HG02588 (cell line): ENCODE data around the gene FSCN2.

Source experiments
- ATAC-seq: cut with Tn5 transposase; IDR thresholded peaks from one replicate; pipeline ENCODE4 v1.9.1; 2021; ENCODE audit warnings: mild to moderate bottlenecking, moderate library complexity; ENCODE audit not compliant: unreplicated experiment

The FSCN2 gene

DNA sequence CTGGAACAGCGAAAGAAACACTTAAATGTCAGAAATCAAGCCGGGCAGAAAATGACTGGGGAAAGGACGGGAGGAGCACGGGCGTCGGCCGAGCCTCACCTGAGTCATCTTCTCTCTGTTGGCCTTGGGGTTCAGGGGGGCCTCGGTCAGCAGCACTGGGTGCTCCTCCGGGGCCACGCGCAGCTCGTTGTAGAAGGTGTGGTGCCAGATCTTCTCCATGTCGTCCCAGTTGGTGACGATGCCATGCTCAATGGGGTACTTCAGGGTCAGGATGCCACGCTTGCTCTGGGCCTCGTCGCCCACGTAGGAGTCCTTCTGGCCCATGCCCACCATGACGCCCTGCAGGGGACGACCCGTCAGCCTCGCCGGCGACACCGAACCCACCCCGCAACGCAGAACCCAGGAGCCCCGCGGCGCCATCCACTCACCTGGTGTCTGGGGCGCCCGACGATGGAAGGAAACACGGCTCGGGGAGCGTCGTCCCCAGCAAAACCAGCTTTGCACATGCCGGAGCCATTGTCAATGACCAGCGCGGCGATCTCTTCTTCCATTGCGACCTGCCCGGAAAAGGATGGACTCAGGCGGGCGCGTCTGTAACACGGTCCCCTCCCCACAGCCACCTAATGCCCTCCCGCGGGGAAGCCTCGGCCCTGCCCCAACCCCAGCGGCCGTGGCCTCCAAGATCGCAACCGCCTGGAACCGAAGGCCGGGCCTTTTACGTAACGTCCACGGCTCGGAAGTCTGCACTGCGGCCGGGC, 16.2 kb upstream of the FSCN2 start:
- ATAC-seq: peak; percentile 1

DNA sequence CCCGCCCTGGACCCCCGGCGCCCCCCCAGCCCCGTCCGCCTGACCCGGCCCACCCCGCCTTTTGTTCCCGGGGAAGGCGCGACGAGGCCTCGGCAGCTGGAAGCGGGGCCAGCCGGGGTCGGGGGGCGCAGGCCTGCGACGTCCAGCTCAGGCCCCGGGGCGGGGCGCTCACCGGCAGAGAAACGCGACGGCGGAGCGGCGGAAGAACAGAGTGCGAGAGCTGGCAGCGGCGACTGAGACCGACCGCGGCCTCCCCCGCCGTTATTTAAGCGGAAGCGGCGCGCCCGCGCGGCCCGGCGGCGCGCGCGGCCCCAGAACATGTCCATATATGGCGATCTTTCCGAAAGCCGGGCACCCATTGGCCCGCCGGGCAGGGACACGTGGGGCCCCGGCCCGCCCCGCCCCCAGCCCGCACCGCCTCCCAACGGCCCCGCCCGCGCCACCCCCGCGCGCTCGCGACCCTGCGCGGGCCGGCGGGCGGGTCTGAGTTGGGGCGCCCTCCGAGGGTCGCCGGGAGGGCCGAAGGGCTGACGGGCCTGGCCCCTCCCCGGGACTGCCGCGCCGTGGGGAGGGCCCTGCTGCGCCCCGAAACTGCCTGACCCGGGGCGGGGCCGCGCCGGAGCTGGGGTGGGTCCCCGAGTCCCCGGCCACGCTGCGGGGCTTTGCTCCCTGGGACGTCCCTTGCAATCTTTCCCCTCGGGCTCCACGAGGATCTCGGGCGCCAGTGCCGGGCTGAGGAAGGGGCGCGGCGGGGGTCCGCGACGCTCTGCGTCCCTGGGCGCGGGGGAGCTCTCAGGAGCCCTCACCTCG, 15.4 kb upstream of the FSCN2 start, which contains the start of gene ACTG1:
ACTG1 (minus strand) TSS at position 238 of the 810 bp plus-strand sequence. CDS start 445 bp downstream, outside the sequence.
- peak; percentile 38 for ATAC-seq

DNA sequence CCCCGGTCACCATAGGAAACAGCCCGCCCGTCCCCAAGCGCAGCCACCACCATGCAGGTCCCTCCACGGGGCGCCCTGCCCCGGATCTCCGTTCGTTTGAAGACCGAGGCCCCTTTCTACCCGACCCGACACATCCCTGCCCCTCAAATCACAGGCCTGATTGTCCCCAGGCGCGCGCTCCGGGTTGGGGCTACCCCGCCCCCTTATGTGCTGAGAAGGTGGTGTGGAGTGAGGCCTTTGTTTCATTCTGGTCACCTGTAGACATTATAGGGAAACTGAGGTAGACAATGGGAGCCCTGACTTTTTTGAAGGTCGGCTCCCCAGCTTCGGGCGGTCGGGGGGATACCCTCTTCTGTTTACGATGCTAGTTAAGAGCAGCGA, 14.8 kb upstream of the FSCN2 start:
- ATAC-seq: peak; percentile 1

DNA sequence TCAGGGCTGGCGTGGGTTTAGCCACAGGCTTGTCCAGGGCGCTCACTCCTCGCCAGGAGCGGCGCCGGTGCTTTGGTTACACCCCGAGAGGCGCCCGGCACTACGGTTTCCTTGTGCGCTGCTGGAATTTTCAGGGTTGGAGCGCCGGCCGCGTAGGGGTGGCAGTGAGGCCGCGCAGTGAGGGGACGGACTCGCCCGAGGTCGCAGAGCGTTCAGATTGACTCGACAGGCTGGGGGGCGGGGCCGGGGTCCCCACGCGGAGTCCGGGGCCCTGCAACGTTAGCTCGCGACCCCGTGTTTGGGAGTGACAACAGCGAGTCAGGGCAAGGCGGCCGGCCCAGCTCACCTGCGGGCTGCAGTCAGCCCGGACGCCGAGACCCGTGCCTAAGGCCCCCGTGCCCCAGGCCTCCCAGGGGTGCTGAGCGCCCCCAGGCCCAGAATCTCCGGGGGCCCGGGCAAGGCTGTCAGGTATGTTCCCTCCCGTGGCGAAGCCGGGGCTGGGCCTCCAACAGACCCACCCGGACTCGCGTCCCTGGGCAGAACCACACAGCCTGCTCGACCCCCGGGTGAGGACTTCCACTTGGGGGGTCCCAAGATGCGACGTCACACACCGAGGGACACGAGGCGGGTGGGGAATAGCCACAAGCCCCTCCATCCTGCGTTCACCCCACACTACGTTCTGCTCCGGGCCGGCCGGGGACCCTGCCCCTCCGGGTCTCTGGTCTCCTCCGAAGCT, 14.3 kb upstream of the FSCN2 start:
- ATAC-seq: no peak

DNA sequence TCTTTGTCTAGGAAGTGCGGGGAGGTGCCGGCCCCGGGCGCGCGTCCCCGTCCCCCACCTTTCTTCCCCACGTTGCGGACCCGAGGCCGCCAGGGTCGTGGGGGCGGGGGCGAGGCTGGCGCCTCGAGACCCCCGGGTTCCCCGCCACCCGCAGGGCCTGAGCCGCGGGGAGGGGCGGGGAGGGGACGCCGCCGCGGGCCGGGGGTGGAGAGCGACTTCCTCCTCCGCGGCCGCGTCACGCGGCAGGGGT, 13.8 kb upstream of the FSCN2 start:
- no peak for ATAC-seq

DNA sequence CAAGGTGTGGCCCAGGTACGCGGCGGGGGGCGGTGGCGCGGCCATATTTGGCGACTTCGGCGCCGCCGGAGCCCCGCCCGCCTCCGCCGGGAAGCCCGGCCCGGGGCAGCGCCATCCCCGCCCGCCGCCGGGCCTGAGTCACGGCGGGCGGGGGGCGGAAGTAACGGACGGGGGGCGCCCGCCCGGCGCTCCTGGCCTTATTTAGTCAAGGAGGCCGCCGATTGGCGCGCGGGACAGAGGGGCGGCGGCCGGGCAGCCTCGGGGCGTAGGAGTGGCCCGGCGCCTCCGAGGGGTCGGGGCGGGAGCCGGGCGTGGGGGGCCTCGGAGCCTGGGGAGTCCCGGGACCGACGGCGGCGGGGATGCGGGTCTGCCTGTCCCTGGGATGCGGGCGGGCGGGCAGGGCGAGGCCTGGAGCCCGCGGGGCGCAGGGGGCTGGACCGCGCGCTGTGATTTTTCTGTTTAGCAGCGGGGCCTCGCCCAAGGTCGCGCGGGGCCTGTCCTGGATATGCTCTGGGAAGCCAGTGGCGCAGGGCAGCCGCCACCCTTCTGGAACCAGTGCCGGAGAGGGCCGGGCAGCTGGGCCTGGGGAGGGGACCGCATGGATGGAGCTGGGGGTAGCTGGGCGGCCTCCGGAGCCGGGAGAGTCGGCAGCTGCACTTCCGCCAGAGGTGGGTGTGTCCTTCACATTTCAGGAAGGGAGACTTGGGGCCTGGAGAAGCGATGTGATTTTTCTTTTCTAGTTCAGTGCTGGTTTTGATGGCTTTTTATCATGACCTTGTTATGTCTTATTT, 13.2 kb upstream of the FSCN2 start:
- peak; percentile 17 for ATAC-seq

DNA sequence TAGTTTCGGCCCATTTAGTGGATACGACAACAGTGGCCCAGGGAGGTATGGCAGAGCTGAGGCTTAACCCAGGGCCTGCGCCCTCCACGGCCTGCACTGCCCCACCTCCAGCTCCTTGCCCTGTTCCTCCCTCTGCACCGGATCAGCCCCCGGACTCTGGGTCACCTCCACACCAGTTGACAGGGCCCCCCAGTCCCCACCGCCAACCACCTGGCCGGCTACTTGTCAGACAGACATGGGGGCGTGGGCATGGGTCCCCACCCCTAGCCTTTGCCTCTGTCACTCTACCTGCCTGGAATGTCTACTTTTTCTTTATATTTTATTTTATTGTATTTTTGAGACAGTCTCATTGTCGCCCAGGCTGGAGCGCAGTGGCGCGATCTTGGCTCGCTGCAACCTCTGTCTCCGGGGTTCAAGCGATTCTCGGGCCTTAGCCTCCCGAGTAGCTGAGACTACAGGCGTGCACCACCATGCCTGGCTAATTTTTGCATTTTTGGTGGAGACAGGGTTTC, 12.6 kb upstream of the FSCN2 start:
- ATAC-seq: no peak

DNA sequence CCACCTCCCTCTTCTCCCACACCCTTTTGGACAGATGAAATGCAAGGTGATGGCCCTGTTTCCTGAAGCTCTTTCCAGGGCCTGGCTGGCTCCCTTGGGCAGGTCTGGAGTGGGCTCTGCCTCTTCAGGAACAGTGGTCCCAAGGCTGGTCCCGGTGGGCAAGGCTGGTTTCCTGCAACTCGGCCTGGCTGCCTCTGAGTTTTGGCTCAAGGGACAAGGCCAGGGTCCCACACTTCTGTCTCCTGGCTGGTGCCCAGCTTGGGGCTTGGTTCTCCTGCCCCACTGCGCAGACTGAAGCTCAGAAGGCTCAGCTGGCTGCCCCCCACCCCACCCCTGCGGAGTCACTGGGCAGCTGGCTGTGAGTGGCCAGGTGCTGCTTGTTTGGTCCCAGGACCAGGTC, 11.7 kb upstream of the FSCN2 start:
- ATAC-seq: no peak

DNA sequence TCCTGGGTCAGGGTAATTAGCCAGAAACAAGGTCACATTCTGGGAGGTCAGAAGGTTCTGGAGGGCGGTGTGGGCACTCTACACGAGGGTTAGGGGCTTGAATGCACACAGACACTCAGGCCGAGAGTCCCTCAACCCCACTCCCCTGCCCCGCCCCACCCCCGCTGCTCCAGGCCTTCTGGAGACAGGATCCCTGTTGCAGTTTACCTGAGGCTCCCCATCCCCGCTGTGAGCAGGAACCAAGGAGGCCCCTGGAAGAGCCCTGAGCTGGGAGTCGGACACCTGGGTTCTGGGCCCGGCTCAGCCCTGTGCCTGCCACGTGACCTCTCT, 11.2 kb upstream of the FSCN2 start:
- ATAC-seq: no peak

DNA sequence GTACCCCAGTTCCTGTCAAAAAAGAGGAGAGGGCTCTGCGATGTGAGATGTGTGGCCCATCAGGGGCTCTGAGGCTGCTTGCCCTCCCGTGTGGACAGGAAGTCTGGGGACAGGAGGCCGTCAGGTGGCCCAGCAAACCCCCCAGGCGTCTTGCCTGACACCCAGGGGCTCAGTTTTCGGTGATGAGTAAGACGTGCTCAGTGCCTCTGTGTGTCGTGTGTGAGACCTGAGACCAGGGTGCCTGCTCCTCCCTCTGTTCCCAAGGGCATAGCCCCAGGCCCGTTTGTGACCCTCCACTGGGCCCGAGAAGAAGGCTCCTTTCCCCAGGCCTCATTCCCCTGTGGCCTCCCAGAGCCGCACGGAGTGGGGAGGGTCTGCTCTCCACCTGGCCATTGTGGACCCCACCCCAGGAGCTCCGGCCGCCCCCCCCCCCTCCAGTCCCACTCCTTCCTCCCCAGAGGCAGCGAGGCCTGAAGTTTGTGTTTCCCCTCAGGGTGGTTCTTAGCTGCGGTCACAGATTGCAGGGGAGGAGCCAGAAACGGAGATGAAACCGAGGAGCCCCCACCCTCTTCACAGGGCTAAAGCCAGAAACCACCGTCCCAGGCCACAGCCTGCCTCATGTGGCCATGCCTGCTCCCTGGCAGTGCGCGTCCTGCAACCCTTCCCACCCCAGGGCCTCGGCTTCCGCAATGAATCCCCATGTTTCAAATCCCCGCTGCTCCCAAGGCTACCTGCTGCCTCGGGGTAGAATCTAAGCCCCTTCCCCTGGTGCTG, 10.7 kb upstream of the FSCN2 start:
- ATAC-seq: no peak

DNA sequence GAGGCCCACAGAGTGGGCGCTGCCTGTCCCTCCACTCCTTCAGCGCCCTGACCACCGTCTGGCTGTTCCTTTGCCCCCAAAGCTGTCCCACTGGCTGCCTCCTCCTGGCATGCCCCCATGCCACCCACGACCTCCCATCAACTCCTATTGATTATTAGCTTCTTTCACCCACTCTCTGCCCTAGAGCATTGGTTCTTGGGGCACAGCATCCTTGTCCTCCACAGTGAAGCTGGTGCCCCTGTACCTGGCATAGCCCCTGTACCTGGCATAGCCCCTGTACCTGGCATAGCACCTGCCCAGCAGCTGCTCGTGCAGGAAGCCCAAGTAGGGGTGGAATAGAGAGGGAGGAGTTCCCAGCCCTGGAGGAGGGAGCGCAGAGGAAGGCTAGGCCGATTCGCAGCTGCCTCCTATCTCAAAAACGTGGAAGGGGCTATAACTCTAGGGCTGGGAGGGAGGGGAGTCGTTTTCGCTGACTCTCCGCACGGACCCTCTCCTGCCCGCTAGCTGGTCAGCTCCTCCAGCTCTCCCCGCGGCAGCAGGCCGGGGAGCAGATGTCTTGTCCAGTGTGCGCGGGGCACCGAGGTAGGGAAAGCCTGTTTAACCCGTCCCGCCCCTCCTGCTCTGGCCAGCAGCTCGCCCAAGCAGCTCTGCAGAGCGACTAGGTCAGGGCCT, 9.9 kb upstream of the FSCN2 start:
- ATAC-seq: no peak

DNA sequence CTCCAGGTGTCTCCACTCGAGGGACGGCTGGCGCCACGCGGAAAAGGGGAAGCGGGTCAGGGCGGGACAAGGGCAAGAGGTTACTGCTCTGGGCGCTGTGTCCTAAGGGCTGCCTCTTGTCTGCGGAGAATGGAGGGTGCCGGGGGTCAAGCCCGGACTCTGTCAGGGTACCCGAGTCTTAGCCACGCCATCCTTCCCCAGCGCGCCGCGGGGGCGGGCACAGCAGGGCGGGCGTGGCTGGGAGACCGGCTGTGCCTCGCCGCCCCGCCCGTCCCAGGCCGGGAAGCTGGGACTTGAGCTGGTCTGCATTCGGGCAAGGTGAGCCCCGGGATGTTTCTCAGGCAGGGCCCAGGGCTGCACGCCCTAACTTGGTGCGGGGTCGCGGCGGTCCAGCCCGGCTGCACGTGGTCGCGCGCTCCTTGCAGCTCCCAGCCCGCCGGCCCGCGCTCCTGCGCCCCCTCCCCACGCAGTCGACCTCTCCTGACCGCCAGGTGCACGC, 9.3 kb upstream of the FSCN2 start:
- no peak for ATAC-seq

DNA sequence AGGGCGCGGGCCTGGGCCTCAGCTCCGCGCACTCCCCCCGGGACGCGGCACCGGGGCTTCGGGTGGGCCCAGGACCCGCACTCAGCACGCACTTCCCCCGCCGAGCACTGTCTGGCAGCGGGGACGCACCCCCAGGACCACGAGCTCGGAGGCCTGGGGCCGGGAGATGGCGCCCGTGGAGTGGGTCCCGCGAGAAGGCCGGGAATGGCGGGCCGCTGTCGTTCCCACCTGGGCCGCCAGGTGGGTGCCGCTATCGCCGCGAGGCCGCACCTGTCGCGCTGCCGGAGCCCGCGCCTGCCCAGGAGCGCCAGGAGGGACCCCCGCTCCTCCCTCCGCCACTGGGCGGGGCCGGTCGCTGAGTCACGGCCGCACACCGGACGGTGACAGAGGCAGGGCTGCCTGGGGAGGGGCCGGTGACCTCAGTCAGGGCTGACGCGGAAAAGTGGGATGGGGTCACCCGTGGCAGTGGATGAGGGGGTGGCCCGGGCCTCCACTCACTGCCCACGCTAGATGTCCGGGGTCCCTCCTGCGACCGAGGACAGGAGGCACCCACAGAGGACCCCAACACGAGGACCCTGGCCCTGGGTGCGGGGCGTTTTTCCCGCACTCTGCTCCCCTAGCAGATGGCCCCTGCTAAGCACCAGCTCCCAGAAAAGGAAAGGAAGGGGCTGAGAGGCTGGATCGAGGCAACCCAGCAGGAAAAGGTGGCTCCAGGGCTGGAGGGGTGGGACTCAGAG, 8.7 kb upstream of the FSCN2 start:
- ATAC-seq: no peak

DNA sequence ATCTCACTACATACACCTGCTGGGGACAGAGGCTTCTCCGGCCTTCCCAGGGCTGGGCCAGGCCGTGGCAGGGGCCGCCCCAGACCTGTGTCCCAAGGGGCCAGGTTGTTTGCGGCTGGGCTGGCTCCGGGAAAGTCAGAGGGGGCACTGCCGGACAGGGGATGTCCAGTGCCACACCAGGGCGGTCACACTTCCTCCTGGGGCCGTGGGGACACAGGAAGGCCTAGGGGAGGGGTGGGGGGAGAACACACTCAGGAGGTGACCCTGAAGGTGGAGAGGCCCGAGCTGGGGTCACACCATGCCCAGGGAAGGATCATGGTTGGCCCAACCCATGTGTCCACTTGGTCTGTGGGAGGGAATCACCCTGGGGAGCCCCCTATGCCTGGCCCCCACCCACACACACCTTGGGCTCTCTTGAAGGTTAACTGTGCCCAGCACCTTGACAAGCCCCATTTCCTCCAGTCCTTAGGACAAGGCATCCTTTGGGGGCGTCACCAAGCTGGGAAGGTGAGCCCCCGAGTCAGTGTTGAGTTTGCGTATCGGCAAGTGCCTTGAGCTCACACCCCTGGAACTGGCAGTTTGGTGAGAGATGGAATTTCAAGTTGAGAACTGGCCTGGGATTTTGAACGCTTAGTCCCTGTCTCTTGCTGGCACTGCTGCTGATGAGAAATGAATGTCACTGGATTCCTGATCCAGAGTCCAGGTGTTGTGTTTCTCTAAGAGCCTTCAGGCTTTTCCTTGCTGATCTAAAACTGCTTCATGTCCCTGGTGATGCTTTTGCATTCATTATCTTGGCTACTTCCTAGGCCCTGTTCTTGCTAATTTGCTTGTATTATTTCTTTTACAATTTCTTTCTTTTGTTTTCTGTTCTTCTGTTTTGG, 7.9 kb upstream of the FSCN2 start:
- ATAC-seq: no peak

DNA sequence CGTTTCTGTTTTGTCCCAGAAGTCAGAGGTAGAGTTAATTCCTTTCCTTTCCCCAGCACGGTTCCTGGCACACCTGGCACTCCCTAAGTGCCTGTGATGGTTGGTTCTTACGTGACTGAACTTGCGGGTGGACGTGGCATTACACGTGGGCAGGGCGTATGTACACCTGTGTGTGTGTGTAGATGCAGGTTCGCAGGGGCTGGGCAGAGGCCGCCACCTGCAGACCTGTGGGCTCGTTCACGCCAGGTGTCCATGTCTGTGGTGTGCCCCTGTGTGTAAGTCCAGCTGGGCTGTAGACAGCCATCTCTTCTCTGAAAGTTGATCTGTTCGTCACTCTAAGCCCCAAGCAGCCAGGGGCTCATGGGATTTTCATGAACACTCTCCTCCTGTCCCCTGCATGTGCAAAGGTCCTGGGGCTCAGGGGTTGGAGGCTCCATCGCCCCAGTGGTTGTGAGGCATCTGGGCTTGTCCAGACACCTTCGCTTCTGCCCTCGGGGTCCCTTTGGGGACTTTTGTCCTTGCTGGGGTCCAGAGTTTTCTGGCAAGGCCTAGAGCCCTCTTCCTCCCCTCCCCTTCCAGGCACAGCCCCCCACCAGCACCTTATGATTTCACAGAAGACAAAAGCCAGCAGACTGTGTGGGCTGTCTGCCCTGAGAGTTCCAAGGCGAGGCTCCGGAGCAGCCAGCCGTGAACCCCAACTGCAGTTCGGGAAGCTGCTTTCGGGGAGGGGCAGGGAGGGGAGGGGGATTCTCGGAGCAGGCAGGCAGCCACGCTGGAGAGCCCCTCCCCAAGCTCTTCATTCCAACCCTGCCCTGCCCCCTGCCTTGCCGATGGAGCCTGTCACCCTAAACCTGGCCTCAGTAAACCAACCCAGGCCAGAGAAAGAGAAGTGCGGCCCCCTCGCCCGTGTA, 5.4 kb upstream of the FSCN2 start:
- no peak for ATAC-seq

DNA sequence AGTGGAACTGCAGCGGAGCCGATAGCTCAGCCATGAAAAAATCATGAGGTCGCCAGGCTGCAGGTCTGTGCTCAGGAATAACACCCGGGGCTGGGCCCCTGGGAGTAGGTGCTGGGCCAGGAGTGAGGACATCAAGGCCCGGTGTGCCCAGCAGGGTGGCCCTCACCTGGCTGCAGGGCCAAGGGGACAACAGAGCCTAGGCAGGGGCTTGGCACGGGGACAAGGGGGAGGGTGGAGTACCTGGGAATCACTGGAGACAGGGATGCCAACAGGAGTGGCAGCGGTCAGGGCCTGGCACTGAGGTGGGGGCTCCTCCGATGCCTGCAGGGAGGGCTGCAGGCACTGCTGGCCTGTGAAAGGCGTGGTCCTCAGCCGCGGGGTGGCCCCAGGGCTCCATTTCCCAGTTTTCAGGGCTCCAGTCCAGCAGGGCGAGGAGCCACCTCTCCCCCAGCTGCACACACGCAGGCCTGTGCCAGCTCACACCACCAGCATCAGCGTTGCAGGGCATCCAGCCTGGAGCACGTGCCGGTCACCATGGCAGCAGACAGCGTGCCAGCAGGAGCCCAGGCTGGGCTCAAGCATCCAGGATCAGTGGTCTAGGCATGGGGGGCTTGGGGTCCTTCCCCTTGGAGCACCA, 4.7 kb upstream of the FSCN2 start:
- ATAC-seq: no peak
